Transverse colon (tissue), 4 donors: ENCODE measurements around the gene GMDS. TPM values are rescaled to one million over a fixed set of nuclear protein-coding genes. Genes with fewer than 3 reads are reported as not detected.

Experiments
- DNase-seq: peaks from one replicate; pipeline ENCODE4 v3.0.0-alpha.2; 2019
- H3K27ac ChIP-seq, 4 donors: fragments of 200-600 bp; sonication (generic); 2 replicates each; pipeline ENCODE4 v1.5.1; 2016 to 2018; ENCODE audit warnings: inconsistent platforms in 4 of 4
- H3K27me3 ChIP-seq: fragments of 200-600 bp; sonication (generic); 2 replicates; pipeline ENCODE4 v1.5.1; 2017; ENCODE audit warnings: inconsistent platforms
- H3K36me3 ChIP-seq, 4 donors: fragments of 200-600 bp; sonication (generic); 2 replicates each; pipeline ENCODE4 v1.5.1; 2017 to 2019; ENCODE audit warnings: inconsistent platforms in 4 of 4
- H3K4me1 ChIP-seq, 4 donors: fragments of 200-600 bp; sonication (generic); 2 replicates each; pipeline ENCODE4 v1.5.1; 2017 to 2020; ENCODE audit warnings: inconsistent platforms in 4 of 4
- H3K4me3 ChIP-seq, 4 donors: fragments of 200-600 bp; sonication (generic); 1 replicate in 1 of 4; 2 replicates in 3 of 4; pipeline versions ENCODE4 v1.5.1 to v1.6.1; 2017 to 2019; ENCODE audit warnings: inconsistent platforms in 4 of 4
- H3K9me3 ChIP-seq, 2 donors: fragments of 200-600 bp; sonication (generic); 2 replicates each; pipeline ENCODE4 v1.5.1; 2017 to 2019; ENCODE audit warnings: inconsistent platforms in 2 of 2
- EP300 ChIP-seq: sonication (generic); formaldehyde crosslinking; IDR thresholded peaks from one replicate; pipeline ENCODE4 v1.6.1; 2017; ENCODE audit warnings: antibody characterized with exemption, low read depth
- POLR2A ChIP-seq: fragments of 450-650 bp; IDR thresholded peaks from one replicate; pipeline ENCODE4 v1.6.1; 2016; ENCODE audit warnings: antibody characterized with exemption, mild to moderate bottlenecking, moderate library complexity
- POLR2AphosphoS5 ChIP-seq, 3 donors: sonication (generic); formaldehyde crosslinking; IDR thresholded peaks; one replicate each; pipeline ENCODE4 v1.6.1; 2016; ENCODE audit warnings: antibody characterized with exemption in 3 of 3
- WGBS, 2 donors: methylation state at CpG; one replicate each; pipeline ENCODE4 v1.1.5; 2018; ENCODE audit warnings: low coverage in 1 of 2; 5-methylcytosine and 5-hydroxymethylcytosine counted together
- in situ Hi-C, 4 donors: fragments of 200-750 bp; cut with MboI; loops; one replicate each; pipeline versions ENCODE4 v1.15.0 to v1.15.1; 2017; ENCODE audit warnings: low sequenced_read_pairs in 3 of 4, low pct_ligation_motif_present in 1 of 4, low pct_unique_long_range_greater_than_20kb in 1 of 4
- intact Hi-C: fragments of 100-400 bp; cut with DNase I; formaldehyde crosslinking; loops from one replicate; pipeline ENCODE4 v1.15.1; 2023; ENCODE audit warnings: low total_unique reads
- total RNA-seq, 4 donors: library from RNA; depleted of rRNA; stranded (reverse); fragments of >200 nt; gene quantifications; one replicate each; pipeline ENCODE4 v1.1.0, GENCODE V29; 2016
- TF ChIP-seq, protein P1 (sequence below), 5 experiments: fragments of 200-600 bp in 3 of 5; fragments of 450-650 bp in 2 of 5; sonication (generic) in 3 of 5; IDR thresholded peaks; 1 replicate in 2 of 5; 2 replicates in 3 of 5; pipeline ENCODE4 v1.5.1; 2016 to 2017; ENCODE audit warnings: antibody characterized with exemption in 5 of 5, inconsistent platforms in 3 of 5, mild to moderate bottlenecking in 2 of 5, moderate library complexity in 1 of 5

The GMDS gene
- total RNA-seq, 4 donors from 2014 or later, result 66.2 to 546 (median 102) TPM

- Histone ChIP-seq H3K36me3 (no peaks in the 10 kb centered on the region), H3K4me3 (no peak overlapping the region), H3K9me3 (no peaks in the 10 kb centered on the region), H3K27me3 (no peaks in the 10 kb centered on the region), H3K4me1 (peaks cover 0 to 6% (median 0%) of the 10 kb centered on the region in 4 donors), H3K27ac (no peak overlapping the region)
- in situ Hi-C loops, result no loop called here
- no peak for DNase-seq
- no peak for TF ChIP-seq POLR2AphosphoS5 (IDR thresholded peaks at IDR 0.05)
- no peak for TF ChIP-seq EP300
- TF ChIP-seq, protein P1, sequence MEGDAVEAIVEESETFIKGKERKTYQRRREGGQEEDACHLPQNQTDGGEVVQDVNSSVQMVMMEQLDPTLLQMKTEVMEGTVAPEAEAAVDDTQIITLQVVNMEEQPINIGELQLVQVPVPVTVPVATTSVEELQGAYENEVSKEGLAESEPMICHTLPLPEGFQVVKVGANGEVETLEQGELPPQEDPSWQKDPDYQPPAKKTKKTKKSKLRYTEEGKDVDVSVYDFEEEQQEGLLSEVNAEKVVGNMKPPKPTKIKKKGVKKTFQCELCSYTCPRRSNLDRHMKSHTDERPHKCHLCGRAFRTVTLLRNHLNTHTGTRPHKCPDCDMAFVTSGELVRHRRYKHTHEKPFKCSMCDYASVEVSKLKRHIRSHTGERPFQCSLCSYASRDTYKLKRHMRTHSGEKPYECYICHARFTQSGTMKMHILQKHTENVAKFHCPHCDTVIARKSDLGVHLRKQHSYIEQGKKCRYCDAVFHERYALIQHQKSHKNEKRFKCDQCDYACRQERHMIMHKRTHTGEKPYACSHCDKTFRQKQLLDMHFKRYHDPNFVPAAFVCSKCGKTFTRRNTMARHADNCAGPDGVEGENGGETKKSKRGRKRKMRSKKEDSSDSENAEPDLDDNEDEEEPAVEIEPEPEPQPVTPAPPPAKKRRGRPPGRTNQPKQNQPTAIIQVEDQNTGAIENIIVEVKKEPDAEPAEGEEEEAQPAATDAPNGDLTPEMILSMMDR (IDR thresholded peaks at IDR 0.05), result no peak
- no peak for TF ChIP-seq POLR2A
- intact Hi-C loops, result no loop called here
- 71 to 76% methylated on average over 6 of the region's 6 CpGs for WGBS, 2 donors
Observed at GRCh38 chr6:1965596-1966224, 279.7 kb downstream of the GMDS start.

- Histone ChIP-seq H3K27me3 (no peaks in the 10 kb centered on the region), H3K36me3 (no peaks in the 10 kb centered on the region), H3K4me1 (no peaks in the 10 kb centered on the region), H3K27ac (no peak overlapping the region), H3K9me3 (no peaks in the 10 kb centered on the region), H3K4me3 (no peak overlapping the region)
- WGBS, 2 donors, result 88% methylated on average over 2 of the region's 2 CpGs; no CpG with 5 or more reads in 1 of the 2 donors
- in situ Hi-C loops (no loop called here), intact Hi-C loops (no loop called here)
- TF ChIP-seq, protein P1 (IDR thresholded peaks at IDR 0.05), result no peak
- DNase-seq, result no peak
Observed at GRCh38 chr6:1963596-1963995, 281.8 kb downstream of the GMDS start.

DNA sequence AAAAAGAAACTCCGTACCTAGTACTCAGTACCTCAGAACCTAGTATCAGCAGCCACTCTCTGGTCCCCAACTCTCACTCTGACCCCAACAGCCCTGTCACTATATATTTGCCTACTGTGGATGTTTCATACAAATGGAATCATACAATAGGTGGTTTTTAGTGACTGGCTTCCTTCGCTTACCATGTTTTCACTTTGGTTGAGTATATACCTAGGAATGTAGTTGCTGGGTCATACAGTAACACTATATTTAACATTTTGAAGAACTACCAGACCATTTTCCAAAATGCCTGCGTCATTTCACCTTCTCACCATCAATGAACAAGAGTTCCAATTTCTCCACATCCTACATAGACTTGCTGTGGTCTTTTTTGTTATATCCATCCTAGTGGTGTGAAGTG is 283.2 kb downstream of the GMDS start:
- in situ Hi-C loops (no loop called here), intact Hi-C loops (no loop called here)
- H3K36me3 ChIP-seq, result no peaks in the 10 kb centered on the region
- no peaks in the 10 kb centered on the region for H3K9me3 ChIP-seq
- no peak overlapping the region for H3K27ac ChIP-seq
- DNase-seq, result no peak
- H3K4me3 ChIP-seq, result no peak overlapping the region
- WGBS, 2 donors, result 80 to 99% methylated on average over 3 of the region's 3 CpGs
- TF ChIP-seq, protein P1 (IDR thresholded peaks at IDR 0.05), result no peak
- TF ChIP-seq EP300, result no peak
- no peak for TF ChIP-seq POLR2AphosphoS5 (IDR thresholded peaks at IDR 0.05)
- no peak for TF ChIP-seq POLR2A
- no peaks in the 10 kb centered on the region for H3K4me1 ChIP-seq
- H3K27me3 ChIP-seq, result no peaks in the 10 kb centered on the region

GRCh38 chr6:1960486-1961142 is 284.8 kb downstream of the GMDS start:
- Histone ChIP-seq H3K4me3 (no peak overlapping the region), H3K36me3 (no peaks in the 10 kb centered on the region), H3K4me1 (no peaks in the 10 kb centered on the region), H3K9me3 (no peaks in the 10 kb centered on the region), H3K27ac (no peak overlapping the region), H3K27me3 (no peaks in the 10 kb centered on the region)
- in situ Hi-C loops, result no loop called here
- no peak for DNase-seq
- WGBS, 2 donors, result 87 to 93% methylated on average over 9 to 13 of the region's 13 CpGs
- intact Hi-C loops, result no loop called here
- TF ChIP-seq POLR2A (no peak), EP300 (no peak), POLR2AphosphoS5 (IDR thresholded peaks at IDR 0.05) (no peak)
- TF ChIP-seq, protein P1 (IDR thresholded peaks at IDR 0.05), result no peak
